Colonic mucosa (tissue), 4 donors: ENCODE measurements around the gene UBLCP1. TPM values are rescaled to one million over a fixed set of nuclear protein-coding genes. Genes with fewer than 3 reads are reported as not detected.
"Not testable (repeated sequence)": the region's sequence is repeated elsewhere in the genome, so short reads cannot be mapped to it uniquely, and the experiment has no call there.

Experiments
- DNase-seq: peaks from one replicate; pipeline ENCODE4 v3.0.0-alpha.2; 2020
- H3K27ac ChIP-seq: fragments of 200-600 bp; one replicate; pipeline ENCODE4 v1.8.0; 2021
- H3K27me3 ChIP-seq: fragments of 200-600 bp; one replicate; pipeline ENCODE4 v1.8.0; 2021
- H3K36me3 ChIP-seq: fragments of 200-600 bp; one replicate; pipeline ENCODE4 v1.8.0; 2021
- H3K4me1 ChIP-seq: fragments of 200-600 bp; one replicate; pipeline ENCODE4 v1.8.0; 2021; ENCODE audit warnings: mild to moderate bottlenecking
- H3K4me3 ChIP-seq: fragments of 200-600 bp; one replicate; pipeline ENCODE4 v1.8.0; 2021
- H3K9ac ChIP-seq, 2 donors: one replicate each; pipeline ENCODE4 v1.7.0; 2013; ENCODE audit warnings: control low read depth in 2 of 2, low read depth in 2 of 2, low read length in 2 of 2
- H3K9me3 ChIP-seq: fragments of 200-600 bp; one replicate; pipeline ENCODE4 v1.8.0; 2021
- CTCF ChIP-seq: fragments of 200-600 bp; IDR thresholded peaks from one replicate; pipeline ENCODE4 v1.8.0; 2022; ENCODE audit warnings: antibody characterized with exemption, mild to moderate bottlenecking
- intact Hi-C: fragments of 100-400 bp; cut with DNase I; formaldehyde crosslinking; loops from one replicate; pipeline ENCODE4 v1.14.1; 2022
- total RNA-seq, 2 donors: library from RNA; stranded (reverse); fragmentation: NEBNext Ultra II Directional in 1 of 2; extraction: Animal tissue kit (Norgen Biotek cat#: 25700) in 1 of 2; gene quantifications; one replicate each; pipeline ENCODE4 v1.2.1, GENCODE V29; 2021
- donor health status: healthy.
- donor health status: DM: no; HTN: no; CAD: no.
- donor health status: DM: no; HTN: no; CAD: no.

Gene UBLCP1
- total RNA-seq, 2 donors from 2014 or later, result 11.8 to 17.2 TPM

GRCh38 chr5:159230657-159231056 lies 32.4 kb upstream of the UBLCP1 start:
- no peak overlapping the region for H3K4me3 ChIP-seq
- TF ChIP-seq CTCF, result no peak
- H3K36me3 ChIP-seq, result no peaks in the 10 kb centered on the region
- no peaks in the 10 kb centered on the region for H3K27me3 ChIP-seq
- no peaks in the 10 kb centered on the region for H3K9me3 ChIP-seq
- H3K4me1 ChIP-seq, result no peaks in the 10 kb centered on the region
- DNase-seq, result no peak
- intact Hi-C loops, result no loop called here
- H3K9ac ChIP-seq, result no peak overlapping the region
- H3K27ac ChIP-seq, result no peak overlapping the region

- Histone ChIP-seq H3K27ac (no peak overlapping the region), H3K27me3 (no peaks in the 10 kb centered on the region), H3K4me3 (no peak overlapping the region), H3K9me3 (no peaks in the 10 kb centered on the region), H3K36me3 (no peaks in the 10 kb centered on the region), H3K9ac (no peak overlapping the region), H3K4me1 (no peaks in the 10 kb centered on the region)
- intact Hi-C loops, result no loop called here
- DNase-seq, result no peak
- TF ChIP-seq CTCF, result no peak
Observed at GRCh38 chr5:159231167-159231566, 31.9 kb upstream of the UBLCP1 start.

GRCh38 chr5:159235871-159236520 lies 27.1 kb upstream of the UBLCP1 start:
- H3K4me1 ChIP-seq, H3K9ac ChIP-seq, H3K9me3 ChIP-seq, H3K4me3 ChIP-seq, DNase-seq, intact Hi-C loops, H3K27ac ChIP-seq, H3K36me3 ChIP-seq, H3K27me3 ChIP-seq: not testable (repeated sequence)

GRCh38 chr5:159240301-159240870 lies 22.7 kb upstream of the UBLCP1 start:
- Histone ChIP-seq H3K36me3 (no peaks in the 10 kb centered on the region), H3K9me3 (no peaks in the 10 kb centered on the region), H3K9ac (no peak overlapping the region), H3K4me3 (no peak overlapping the region), H3K4me1 (no peaks in the 10 kb centered on the region), H3K27ac (no peak overlapping the region), H3K27me3 (no peaks in the 10 kb centered on the region)
- intact Hi-C loops, result no loop called here
- DNase-seq, result no peak
- TF ChIP-seq CTCF, result no peak

GRCh38 chr5:159241946-159242552 lies 21.0 kb upstream of the UBLCP1 start:
- H3K9ac ChIP-seq, result no peak overlapping the region
- no peak overlapping the region for H3K4me3 ChIP-seq
- no peak overlapping the region for H3K27ac ChIP-seq
- TF ChIP-seq CTCF, result no peak
- intact Hi-C loops, result no loop called here
- H3K27me3 ChIP-seq, result no peaks in the 10 kb centered on the region
- no peak for DNase-seq
- no peaks in the 10 kb centered on the region for H3K9me3 ChIP-seq
- no peaks in the 10 kb centered on the region for H3K4me1 ChIP-seq
- H3K36me3 ChIP-seq, result no peaks in the 10 kb centered on the region

- no peak for TF ChIP-seq CTCF
- no peak for DNase-seq
- H3K9me3 ChIP-seq, result no peaks in the 10 kb centered on the region
- no peak overlapping the region for H3K9ac ChIP-seq
- intact Hi-C loops, result no loop called here
- no peak overlapping the region for H3K27ac ChIP-seq
- no peaks in the 10 kb centered on the region for H3K4me1 ChIP-seq
- H3K27me3 ChIP-seq, result no peaks in the 10 kb centered on the region
- H3K36me3 ChIP-seq, result no peaks in the 10 kb centered on the region
- H3K4me3 ChIP-seq, result no peak overlapping the region
Observed at GRCh38 chr5:159242656-159243055, 20.4 kb upstream of the UBLCP1 start.
